Fibroblast of lung (primary cell): Measurements from ENCODE around the gene KRTAP2-3. TPM values are rescaled to one million over a fixed set of nuclear protein-coding genes. Genes with fewer than 3 reads are reported as not detected.
"Not testable (repeated sequence)": the region's sequence is repeated elsewhere in the genome, so short reads cannot be mapped to it uniquely, and the experiment has no call there.

Source experiments
- DNase-seq, 2 donors: peaks; one replicate each; pipeline versions ENCODE4 v3.0.0 to v3.0.0-alpha.2; 2010; ENCODE audit warnings: low read depth in 2 of 2
- H2AFZ ChIP-seq: 2 replicates; pipeline ENCODE4 v1.5.1; 2012; ENCODE audit warnings: low read length, control low read depth, inconsistent platforms
- H3K27ac ChIP-seq: 2 replicates; pipeline ENCODE4 v1.5.1; 2011; ENCODE audit warnings: low read length, control low read depth; ENCODE audit not compliant: insufficient read depth
- H3K27me3 ChIP-seq: 2 replicates; pipeline ENCODE4 v1.5.1; 2011; ENCODE audit warnings: mild to moderate bottlenecking, low read length; ENCODE audit not compliant: control insufficient read depth, insufficient read depth
- H3K36me3 ChIP-seq: 2 replicates; pipeline ENCODE4 v1.5.1; 2011; ENCODE audit warnings: low read length; ENCODE audit not compliant: control insufficient read depth, insufficient read depth
- H3K4me1 ChIP-seq: 2 replicates; pipeline ENCODE4 v1.5.1; 2011; ENCODE audit warnings: low read length; ENCODE audit not compliant: control insufficient read depth, insufficient read depth; ENCODE audit errors: extremely low read depth
- H3K4me2 ChIP-seq: 2 replicates; pipeline ENCODE4 v1.5.1; 2011; ENCODE audit warnings: low read length, control low read depth; ENCODE audit not compliant: insufficient read depth; ENCODE audit errors: extremely low read depth
- H3K4me3 ChIP-seq, 4 experiments: fragments of 200-600 bp in 1 of 4; sonication (generic) in 1 of 4; replicated peaks in 1 of 4; 2 replicates each; pipeline ENCODE4 v1.5.1; 2011 to 2016; ENCODE audit warnings: low read length in 4 of 4, low read depth in 3 of 4, mild to moderate bottlenecking in 3 of 4, control low read depth in 2 of 4, inconsistent platforms in 1 of 4, mixed read lengths in 1 of 4; ENCODE audit not compliant: insufficient read depth in 1 of 4; ENCODE audit errors: control extremely low read depth in 1 of 4
- H3K79me2 ChIP-seq: 2 replicates; pipeline ENCODE4 v1.5.1; 2012; ENCODE audit warnings: mild to moderate bottlenecking, low read length, inconsistent platforms; ENCODE audit not compliant: control insufficient read depth, insufficient read depth
- H3K9ac ChIP-seq: 2 replicates; pipeline ENCODE4 v1.5.1; 2011; ENCODE audit warnings: mild to moderate bottlenecking, low read length, control low read depth; ENCODE audit not compliant: insufficient read depth
- H3K9me3 ChIP-seq: 2 replicates; pipeline ENCODE4 v1.5.1; 2012; ENCODE audit warnings: low read depth, low read length; ENCODE audit not compliant: control insufficient read depth, insufficient read depth
- H4K20me1 ChIP-seq: 2 replicates; pipeline ENCODE4 v1.5.1; 2011; ENCODE audit warnings: low read length; ENCODE audit not compliant: control insufficient read depth, insufficient read depth; ENCODE audit errors: extremely low read depth
- EZH2 ChIP-seq: IDR thresholded peaks from 2 replicates; pipeline ENCODE4 v1.5.1; 2012; ENCODE audit warnings: low read length, control low read depth, mild to moderate bottlenecking; ENCODE audit errors: missing control alignments
- polyA plus RNA-seq, 2 donors: library from polyadenylated mRNA; depleted of rRNA in 1 of 2; stranded (reverse) in 1 of 2; unstranded in 1 of 2; fragments of >200 nt; gene quantifications; 2 replicates each; pipeline ENCODE4 v1.2.1, GENCODE V29; 2011 to 2012; ENCODE audit warnings: missing spikeins in 1 of 2
- total RNA-seq: library from RNA; depleted of rRNA; stranded (reverse); fragments of >200 nt; gene quantifications from 2 replicates; pipeline ENCODE4 v1.2.1, GENCODE V29; 2014
- TF ChIP-seq, protein P1 (sequence below), 2 donors: IDR thresholded peaks in 1 of 2; conservative IDR thresholded peaks in 1 of 2; 1 replicate in 1 of 2; 2 replicates in 1 of 2; pipeline ENCODE4 v1.5.1; 2011 to 2012; ENCODE audit warnings: low read length in 2 of 2, control low read depth in 1 of 2, inconsistent platforms in 1 of 2, low read depth in 1 of 2, mild to moderate bottlenecking in 1 of 2

Gene KRTAP2-3
- total and polyA plus RNA-seq, 2 donors (not counting 1 experiment from before 2014, with no cell fraction given), result 0.84 TPM; not detected in 1

DNA sequence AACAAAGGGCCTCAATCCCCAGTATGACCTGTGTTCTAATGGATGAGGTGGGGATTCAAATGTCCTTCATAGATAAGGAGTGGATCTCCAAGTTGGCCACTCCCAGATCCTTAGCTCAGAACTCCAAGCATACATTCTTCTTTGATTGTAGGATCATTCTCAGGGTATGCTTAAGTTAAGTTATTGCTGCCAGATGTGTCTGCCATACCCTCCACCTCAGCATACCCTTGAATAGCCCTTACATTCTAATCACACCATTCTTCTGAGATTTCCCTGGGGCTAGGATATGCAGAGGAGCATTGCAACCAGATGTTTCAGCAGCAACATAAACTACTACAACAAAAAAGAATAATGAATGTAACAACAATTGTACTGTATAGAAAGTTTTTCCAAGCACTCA lies 7.4 kb upstream of the KRTAP2-3 start:
- H4K20me1 ChIP-seq, result no peaks in the 10 kb centered on the region
- no peaks in the 10 kb centered on the region for H3K9me3 ChIP-seq
- no peaks in the 10 kb centered on the region for H3K27me3 ChIP-seq
- H3K4me3 ChIP-seq, result no peak overlapping the region
- H3K4me2 ChIP-seq, result no peak overlapping the region
- TF ChIP-seq, protein P1, sequence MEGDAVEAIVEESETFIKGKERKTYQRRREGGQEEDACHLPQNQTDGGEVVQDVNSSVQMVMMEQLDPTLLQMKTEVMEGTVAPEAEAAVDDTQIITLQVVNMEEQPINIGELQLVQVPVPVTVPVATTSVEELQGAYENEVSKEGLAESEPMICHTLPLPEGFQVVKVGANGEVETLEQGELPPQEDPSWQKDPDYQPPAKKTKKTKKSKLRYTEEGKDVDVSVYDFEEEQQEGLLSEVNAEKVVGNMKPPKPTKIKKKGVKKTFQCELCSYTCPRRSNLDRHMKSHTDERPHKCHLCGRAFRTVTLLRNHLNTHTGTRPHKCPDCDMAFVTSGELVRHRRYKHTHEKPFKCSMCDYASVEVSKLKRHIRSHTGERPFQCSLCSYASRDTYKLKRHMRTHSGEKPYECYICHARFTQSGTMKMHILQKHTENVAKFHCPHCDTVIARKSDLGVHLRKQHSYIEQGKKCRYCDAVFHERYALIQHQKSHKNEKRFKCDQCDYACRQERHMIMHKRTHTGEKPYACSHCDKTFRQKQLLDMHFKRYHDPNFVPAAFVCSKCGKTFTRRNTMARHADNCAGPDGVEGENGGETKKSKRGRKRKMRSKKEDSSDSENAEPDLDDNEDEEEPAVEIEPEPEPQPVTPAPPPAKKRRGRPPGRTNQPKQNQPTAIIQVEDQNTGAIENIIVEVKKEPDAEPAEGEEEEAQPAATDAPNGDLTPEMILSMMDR (conservative IDR thresholded peaks at IDR 0.05 in 1 of 2, IDR thresholded peaks at IDR 0.05 in 1 of 2; ENCODE audit: low read depth in 1 of 2, low read length in 2 of 2), result no peak
- no peak for TF ChIP-seq EZH2
- H3K27ac ChIP-seq, result no peak overlapping the region
- H2AFZ ChIP-seq, result no peak overlapping the region
- H3K9ac ChIP-seq, result no peak overlapping the region
- H3K36me3 ChIP-seq, result no peaks in the 10 kb centered on the region
- no peaks in the 10 kb centered on the region for H3K79me2 ChIP-seq
- H3K4me1 ChIP-seq, result peaks cover 17% of the 10 kb centered on the region
- no peak for DNase-seq

DNA sequence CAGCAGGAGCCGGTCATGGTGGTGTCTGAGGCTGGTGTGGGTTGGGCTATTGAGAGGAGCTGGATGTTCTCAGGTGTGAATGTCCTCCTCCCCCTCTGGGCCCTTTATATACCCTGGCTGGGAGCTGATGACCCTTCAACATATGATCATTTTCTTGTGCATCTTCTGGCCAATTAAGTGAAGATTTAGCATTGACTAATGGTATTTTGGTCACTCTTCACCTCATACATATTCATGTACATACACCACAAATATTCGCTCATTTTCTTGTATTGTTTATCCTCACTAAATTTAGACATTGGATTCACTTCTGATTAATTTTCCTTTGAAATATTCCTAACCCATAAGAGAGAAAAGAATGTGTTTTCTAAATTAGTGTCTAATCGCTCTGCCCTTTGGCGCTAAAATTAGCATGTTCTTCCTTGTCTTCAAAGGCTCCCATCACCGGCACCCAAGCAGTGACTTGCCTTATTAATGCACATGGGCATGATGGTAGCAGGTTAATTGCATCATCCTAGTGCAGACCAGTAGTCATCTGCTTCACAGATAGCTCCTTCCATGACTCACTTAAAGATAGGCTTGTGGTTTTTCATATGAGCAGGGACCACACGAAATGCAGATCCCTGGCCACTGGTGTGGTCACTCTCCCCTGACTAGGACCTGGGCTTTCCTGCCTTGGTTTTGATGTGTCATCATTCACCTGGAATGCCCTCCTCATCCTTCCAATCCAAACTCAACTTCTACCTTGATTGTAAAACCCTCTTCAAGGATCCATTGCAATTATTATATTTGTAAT lies 6.1 kb upstream of the KRTAP2-3 start, which contains the start of gene KRTAP2-4:
KRTAP2-4 (minus strand) TSS at position 51 of the 796 bp plus-strand sequence; CDS start at position 17, 34 bp downstream.
- no peaks in the 10 kb centered on the region for H3K79me2 ChIP-seq
- H3K9ac ChIP-seq, result no peak within 1 kb of the TSS
- no peak within 1 kb of the TSS for H3K4me2 ChIP-seq
- H4K20me1 ChIP-seq, result no peaks in the 10 kb centered on the region
- no peaks in the 10 kb centered on the region for H3K27me3 ChIP-seq
- no peak within 1 kb of the TSS for H3K4me3 ChIP-seq
- TF ChIP-seq, protein P1 (conservative IDR thresholded peaks at IDR 0.05 in 1 of 2, IDR thresholded peaks at IDR 0.05 in 1 of 2; ENCODE audit: low read depth in 1 of 2, low read length in 2 of 2), result no peak
- no peak for TF ChIP-seq EZH2
- no peaks in the 10 kb centered on the region for H3K9me3 ChIP-seq
- DNase-seq, result peak; percentile 30 to 99
- no peaks in the 10 kb centered on the region for H3K36me3 ChIP-seq
- H3K27ac ChIP-seq, result peak within 1 kb of the TSS; percentile 46
- H2AFZ ChIP-seq, result no peak within 1 kb of the TSS
- H3K4me1 ChIP-seq, result peaks cover 24% of the 10 kb centered on the region

DNA sequence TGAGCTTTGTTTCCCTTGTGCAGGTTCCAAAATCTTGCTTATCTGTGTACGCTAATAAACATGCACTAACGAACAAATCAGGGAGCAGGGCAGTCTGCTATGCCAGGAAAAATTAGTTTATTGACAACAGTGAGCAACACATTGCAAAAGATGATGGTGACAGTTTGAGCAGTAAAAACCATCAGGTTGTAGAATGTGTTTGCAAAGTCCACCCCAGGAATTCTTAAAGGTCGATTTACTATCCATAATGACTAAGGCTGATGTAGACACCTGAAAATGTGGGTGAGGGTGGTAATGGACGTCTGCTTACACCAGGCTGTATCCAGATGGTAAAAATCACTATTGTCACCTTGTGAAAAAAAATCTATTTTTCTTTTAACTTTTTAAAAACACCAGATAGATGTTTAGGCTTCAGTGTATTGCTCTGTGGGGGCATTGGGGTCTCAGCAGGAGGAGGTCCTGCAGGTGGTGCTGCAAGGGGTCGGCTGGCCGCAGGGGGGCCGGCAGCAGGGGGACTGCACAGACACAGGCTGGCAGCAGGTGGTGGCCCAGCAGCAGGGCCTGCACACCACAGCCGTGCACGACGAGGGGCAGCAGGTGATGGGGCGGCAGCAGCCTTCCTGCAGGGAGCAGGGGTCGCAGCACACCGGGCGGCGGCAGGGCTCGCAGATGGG lies 5.2 kb upstream of the KRTAP2-3 start:
- H3K79me2 ChIP-seq, DNase-seq, H3K27ac ChIP-seq, H3K4me2 ChIP-seq, H3K4me3 ChIP-seq, H3K27me3 ChIP-seq, H3K9me3 ChIP-seq, H2AFZ ChIP-seq, H4K20me1 ChIP-seq, H3K36me3 ChIP-seq, H3K9ac ChIP-seq: not testable (repeated sequence)
- H3K4me1 ChIP-seq, result peaks cover 29% of the 10 kb centered on the region
